GM12874 (cell line): ENCODE data around the gene BRD9.

Experiments
- CTCF ChIP-seq: IDR thresholded peaks from 2 replicates; pipeline ENCODE4 v1.5.1; 2011; ENCODE audit warnings: low read depth, mild to moderate bottlenecking, control low read depth, low read length, moderate library complexity; ENCODE audit not compliant: insufficient read depth

BRD9 gene

GRCh38 chr5:821504-821903 lies 71.1 kb downstream of the BRD9 start:
- TF ChIP-seq CTCF, result no peak

GRCh38 chr5:820245-820644 lies 72.4 kb downstream of the BRD9 start:
- no peak for TF ChIP-seq CTCF

- TF ChIP-seq CTCF, result no peak
Measured at GRCh38 chr5:819078-819477, 73.5 kb downstream of the BRD9 start.

- TF ChIP-seq CTCF, result no peak
Measured at GRCh38 chr5:816176-816575, 76.4 kb downstream of the BRD9 start.

- no peak for TF ChIP-seq CTCF
Measured at GRCh38 chr5:815449-815848, 77.2 kb downstream of the BRD9 start.
